Colonic mucosa (tissue), 4 donors: Measurements from ENCODE around the gene GPD1. TPM values are rescaled to one million over a fixed set of nuclear protein-coding genes. Genes with fewer than 3 reads are reported as not detected.
A peak's percentile ranks its signal among the peaks of the same experiment; 100 is the strongest.

Source experiments
- DNase-seq: peaks from one replicate; pipeline ENCODE4 v3.0.0-alpha.2; 2020
- H3K27ac ChIP-seq: fragments of 200-600 bp; one replicate; pipeline ENCODE4 v1.8.0; 2021
- H3K27me3 ChIP-seq: fragments of 200-600 bp; one replicate; pipeline ENCODE4 v1.8.0; 2021
- H3K36me3 ChIP-seq: fragments of 200-600 bp; one replicate; pipeline ENCODE4 v1.8.0; 2021
- H3K4me1 ChIP-seq: fragments of 200-600 bp; one replicate; pipeline ENCODE4 v1.8.0; 2021; ENCODE audit warnings: mild to moderate bottlenecking
- H3K4me3 ChIP-seq: fragments of 200-600 bp; one replicate; pipeline ENCODE4 v1.8.0; 2021
- H3K9ac ChIP-seq, 2 donors: one replicate each; pipeline ENCODE4 v1.7.0; 2013; ENCODE audit warnings: control low read depth in 2 of 2, low read depth in 2 of 2, low read length in 2 of 2
- H3K9me3 ChIP-seq: fragments of 200-600 bp; one replicate; pipeline ENCODE4 v1.8.0; 2021
- intact Hi-C: fragments of 100-400 bp; cut with DNase I; formaldehyde crosslinking; loops from one replicate; pipeline ENCODE4 v1.14.1; 2022
- total RNA-seq, 2 donors: library from RNA; stranded (reverse); fragmentation: NEBNext Ultra II Directional in 1 of 2; extraction: Animal tissue kit (Norgen Biotek cat#: 25700) in 1 of 2; gene quantifications; one replicate each; pipeline ENCODE4 v1.2.1, GENCODE V29; 2021
- TF ChIP-seq, protein P1 (sequence below): fragments of 200-600 bp; IDR thresholded peaks from one replicate; pipeline ENCODE4 v1.8.0; 2022; ENCODE audit warnings: antibody characterized with exemption, mild to moderate bottlenecking
- donor health status: healthy.
- donor health status: DM: no; HTN: no; CAD: no.
- donor health status: DM: no; HTN: no; CAD: no.

GPD1 gene
- total RNA-seq, 2 donors from 2014 or later = 2.1 to 3.4 TPM

GRCh38 chr12:50110762-50111351 is 7.0 kb downstream of the GPD1 start:
- peaks cover 32% of the 10 kb centered on the region for H3K4me1 ChIP-seq
- TF ChIP-seq, protein P1, sequence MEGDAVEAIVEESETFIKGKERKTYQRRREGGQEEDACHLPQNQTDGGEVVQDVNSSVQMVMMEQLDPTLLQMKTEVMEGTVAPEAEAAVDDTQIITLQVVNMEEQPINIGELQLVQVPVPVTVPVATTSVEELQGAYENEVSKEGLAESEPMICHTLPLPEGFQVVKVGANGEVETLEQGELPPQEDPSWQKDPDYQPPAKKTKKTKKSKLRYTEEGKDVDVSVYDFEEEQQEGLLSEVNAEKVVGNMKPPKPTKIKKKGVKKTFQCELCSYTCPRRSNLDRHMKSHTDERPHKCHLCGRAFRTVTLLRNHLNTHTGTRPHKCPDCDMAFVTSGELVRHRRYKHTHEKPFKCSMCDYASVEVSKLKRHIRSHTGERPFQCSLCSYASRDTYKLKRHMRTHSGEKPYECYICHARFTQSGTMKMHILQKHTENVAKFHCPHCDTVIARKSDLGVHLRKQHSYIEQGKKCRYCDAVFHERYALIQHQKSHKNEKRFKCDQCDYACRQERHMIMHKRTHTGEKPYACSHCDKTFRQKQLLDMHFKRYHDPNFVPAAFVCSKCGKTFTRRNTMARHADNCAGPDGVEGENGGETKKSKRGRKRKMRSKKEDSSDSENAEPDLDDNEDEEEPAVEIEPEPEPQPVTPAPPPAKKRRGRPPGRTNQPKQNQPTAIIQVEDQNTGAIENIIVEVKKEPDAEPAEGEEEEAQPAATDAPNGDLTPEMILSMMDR = no peak

DNA sequence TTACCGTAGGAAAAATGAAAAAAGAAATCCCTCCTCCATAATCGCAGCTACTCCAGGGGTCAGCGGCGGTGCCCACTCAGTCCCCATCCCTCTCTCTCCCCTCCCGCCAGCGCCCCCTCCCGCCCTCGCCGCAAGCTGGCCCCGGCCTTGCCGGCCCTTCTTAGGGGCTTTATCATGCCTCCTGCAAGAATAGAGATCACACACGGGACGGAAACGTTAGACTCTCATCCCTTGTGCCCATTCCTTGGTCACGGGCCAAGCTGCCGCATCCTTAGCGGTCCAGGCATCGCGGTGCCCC is 7.5 kb downstream of the GPD1 start:
- peaks cover 32% of the 10 kb centered on the region for H3K4me1 ChIP-seq
- TF ChIP-seq, protein P1 = no peak
- peak overlapping the region; percentile 68 to 99 for H3K9ac ChIP-seq
- H3K4me3 ChIP-seq = peak overlapping the region; percentile 23
- intact Hi-C loops = no loop called here
- DNase-seq = no peak
- H3K9me3 ChIP-seq = no peaks in the 10 kb centered on the region
- H3K27me3 ChIP-seq = no peaks in the 10 kb centered on the region
- H3K36me3 ChIP-seq = no peaks in the 10 kb centered on the region
- H3K27ac ChIP-seq = peak overlapping the region; percentile 88

More at GRCh38 chr12:50110762-50111351, 7.0 kb downstream of the GPD1 start:
- Histone ChIP-seq H3K27me3 (no peaks in the 10 kb centered on the region), H3K9me3 (no peaks in the 10 kb centered on the region), H3K9ac (peak overlapping the region; percentile 68 to 99), H3K4me3 (peak overlapping the region; percentile 23), H3K27ac (peak overlapping the region; percentile 88), H3K36me3 (no peaks in the 10 kb centered on the region)
- intact Hi-C loops = no loop called here
- DNase-seq = peak; percentile 79

GRCh38 chr12:50111693-50112455 is 8.1 kb downstream of the GPD1 start, which contains the start of gene COX14:
TSS of gene COX14 (plus strand) at chr12:50112236. CDS start at chr12:50120044, 7,808 bp downstream.
- H3K4me3 ChIP-seq = peak within 1 kb of the TSS; percentile 73
- peak within 1 kb of the TSS; percentile 89 for H3K27ac ChIP-seq
- no peaks in the 10 kb centered on the region for H3K9me3 ChIP-seq
- TF ChIP-seq, protein P1 = peak; percentile 94
- H3K27me3 ChIP-seq = no peaks in the 10 kb centered on the region
- H3K4me1 ChIP-seq = peaks cover 32% of the 10 kb centered on the region
- peak; percentile 99 for DNase-seq
- peak within 1 kb of the TSS; percentile 96 to 99 for H3K9ac ChIP-seq
- intact Hi-C loops = no loop called here
- no peaks in the 10 kb centered on the region for H3K36me3 ChIP-seq

GRCh38 chr12:50112456-50113218 is 8.8 kb downstream of the GPD1 start:
- Histone ChIP-seq H3K27me3 (no peaks in the 10 kb centered on the region), H3K36me3 (no peaks in the 10 kb centered on the region), H3K27ac (peak overlapping the region; percentile 89), H3K9ac (peak overlapping the region; percentile 96 to 99), H3K4me1 (peaks cover 32% of the 10 kb centered on the region), H3K9me3 (no peaks in the 10 kb centered on the region), H3K4me3 (peak overlapping the region; percentile 73)
- TF ChIP-seq, protein P1 = no peak
- intact Hi-C loops = no loop called here
- DNase-seq = peak; percentile 59

- intact Hi-C loops = no loop called here
- Histone ChIP-seq H3K27ac (no peak overlapping the region), H3K36me3 (no peaks in the 10 kb centered on the region), H3K4me3 (no peak overlapping the region), H3K9ac (no peak overlapping the region), H3K9me3 (no peaks in the 10 kb centered on the region), H3K4me1 (peaks cover 9% of the 10 kb centered on the region), H3K27me3 (no peaks in the 10 kb centered on the region)
- no peak for DNase-seq
- TF ChIP-seq, protein P1 = no peak
Observed at GRCh38 chr12:50117057-50117622, 13.3 kb downstream of the GPD1 start.
